Activated T-cell treated with anti-CD3 and anti-CD28 coated beads for 1 hour (primary cell): ENCODE results near the gene PRELID1.
A peak's percentile ranks its signal among the peaks of the same experiment; 100 is the strongest.
"Not testable (repeated sequence)": the region's sequence is repeated elsewhere in the genome, so short reads cannot be mapped to it uniquely, and the experiment has no call there.

Experiments used
- DNase-seq: peaks from one replicate; pipeline ENCODE4 v3.0.0-alpha.2; 2020; ENCODE audit warnings: low read depth

Gene PRELID1, protein sequence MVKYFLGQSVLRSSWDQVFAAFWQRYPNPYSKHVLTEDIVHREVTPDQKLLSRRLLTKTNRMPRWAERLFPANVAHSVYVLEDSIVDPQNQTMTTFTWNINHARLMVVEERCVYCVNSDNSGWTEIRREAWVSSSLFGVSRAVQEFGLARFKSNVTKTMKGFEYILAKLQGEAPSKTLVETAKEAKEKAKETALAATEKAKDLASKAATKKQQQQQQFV

GRCh38 chr5:177303121-177303924 lies at the start of gene PRELID1, which contains the start of gene RAB24:
TSS of gene PRELID1 (plus strand) at chr5:177303799. CDS start at chr5:177303986, 187 bp downstream.
TSS of gene RAB24 (minus strand) at chr5:177303719. CDS start at chr5:177303288, 431 bp downstream.
- DNase-seq = peak; percentile 83

DNA sequence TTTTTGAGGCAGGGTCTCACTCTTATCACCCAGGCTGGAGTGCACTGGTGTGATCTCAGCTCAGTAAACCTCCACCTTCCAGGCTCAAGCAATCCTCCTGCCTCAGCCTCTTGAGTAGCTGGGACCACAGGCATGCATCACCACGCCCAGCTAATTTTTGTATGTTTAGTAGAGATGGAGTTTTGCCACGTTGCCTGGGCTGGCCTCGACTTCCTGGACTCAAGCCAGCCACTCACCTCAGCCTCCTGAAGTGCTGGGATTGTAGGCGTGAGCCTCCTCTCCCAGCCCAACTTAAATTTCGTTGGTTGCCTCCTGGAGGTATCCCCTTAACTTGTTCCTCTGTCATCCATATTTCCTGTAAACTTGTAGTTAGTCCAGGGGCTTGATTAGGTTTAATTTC lies 47.3 kb upstream of the PRELID1 start:
- DNase-seq = no peak

DNA sequence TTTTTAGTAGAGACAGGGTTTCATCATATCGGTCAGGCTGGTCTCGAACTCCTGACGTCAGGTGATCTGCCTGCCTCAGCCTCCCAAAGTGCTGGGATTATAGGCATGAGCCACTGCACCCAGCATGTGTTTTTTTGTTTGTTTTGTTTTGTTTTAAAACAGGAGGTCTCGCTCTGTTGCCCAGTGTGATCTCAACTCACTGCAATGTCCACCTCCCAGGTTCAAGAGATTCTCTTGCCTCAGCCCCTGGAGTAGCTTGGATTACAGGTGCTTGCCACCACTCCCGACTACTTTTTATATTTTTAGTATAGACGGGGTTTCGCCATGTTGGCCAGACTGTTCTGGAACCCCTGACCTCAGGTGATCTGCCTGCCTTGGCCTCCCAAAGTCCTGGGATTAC lies 44.9 kb upstream of the PRELID1 start:
- not testable (repeated sequence) for DNase-seq

- no peak for DNase-seq
These were observed 42.6 kb upstream of the PRELID1 start for GRCh38 chr5:177260961-177261360.

GRCh38 chr5:177261510-177261909 lies 42.1 kb upstream of the PRELID1 start:
- DNase-seq = no peak

- no peak for DNase-seq
These were observed 39.4 kb upstream of the PRELID1 start for GRCh38 chr5:177264178-177264577.

DNA sequence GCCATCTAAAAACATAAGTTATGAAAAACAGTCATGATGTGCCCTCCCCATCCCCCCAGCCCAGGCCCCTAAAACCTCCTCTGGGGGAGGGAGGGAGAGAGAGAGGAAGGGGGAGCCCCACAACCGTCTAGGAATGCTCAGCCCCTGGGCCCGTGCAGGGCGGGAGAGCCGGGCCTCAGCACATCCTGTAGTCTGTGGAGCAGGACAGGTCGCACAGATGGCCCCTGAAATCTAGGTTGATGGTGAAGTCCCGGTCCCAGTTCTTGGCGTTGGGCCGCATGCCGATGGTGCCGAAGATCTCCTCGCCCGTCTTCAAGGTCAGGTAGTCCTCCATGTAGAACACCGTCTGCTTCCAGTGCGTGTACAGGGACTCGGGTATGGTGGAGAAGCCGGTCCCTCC lies 38.2 kb upstream of the PRELID1 start:
- DNase-seq = no peak

DNA sequence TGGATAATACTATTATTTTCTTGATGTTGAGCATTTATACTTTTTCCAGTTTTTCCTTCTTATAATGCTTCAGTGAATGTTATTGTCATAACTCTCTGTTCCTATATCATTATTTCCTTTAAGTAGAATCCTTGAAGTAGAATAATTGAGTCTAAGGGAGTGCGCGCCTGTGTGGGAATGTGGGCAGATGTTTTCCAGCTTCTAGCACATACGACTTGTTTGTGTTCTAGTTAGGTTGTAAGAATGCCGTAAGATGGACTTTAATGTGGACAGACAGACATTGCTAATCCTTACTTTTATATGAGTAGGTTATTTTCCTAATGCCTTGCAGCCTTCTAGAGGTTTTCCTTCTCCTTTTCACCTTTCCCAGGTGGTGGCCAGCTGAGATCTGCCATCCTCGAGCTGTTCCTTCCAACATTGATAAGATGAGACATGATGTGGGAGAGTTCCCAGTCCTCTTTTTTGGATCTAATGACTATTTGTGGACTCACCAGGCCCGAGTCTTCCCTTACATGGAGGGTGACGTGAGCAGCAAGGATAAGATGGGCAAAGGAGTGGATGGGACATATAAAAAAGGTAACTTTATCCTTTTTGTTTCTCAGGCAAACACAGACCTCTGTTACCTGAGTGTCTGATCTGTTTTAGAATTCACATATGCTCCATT lies 34.2 kb upstream of the PRELID1 start:
- DNase-seq = no peak

- DNase-seq = no peak
These were observed 33.6 kb upstream of the PRELID1 start for GRCh38 chr5:177269976-177270375.

- no peak for DNase-seq
These were observed 32.9 kb upstream of the PRELID1 start for GRCh38 chr5:177270653-177271052.

GRCh38 chr5:177271113-177271512 lies 32.5 kb upstream of the PRELID1 start:
- DNase-seq = no peak

GRCh38 chr5:177275883-177276282 lies 27.7 kb upstream of the PRELID1 start:
- DNase-seq = no peak

DNA sequence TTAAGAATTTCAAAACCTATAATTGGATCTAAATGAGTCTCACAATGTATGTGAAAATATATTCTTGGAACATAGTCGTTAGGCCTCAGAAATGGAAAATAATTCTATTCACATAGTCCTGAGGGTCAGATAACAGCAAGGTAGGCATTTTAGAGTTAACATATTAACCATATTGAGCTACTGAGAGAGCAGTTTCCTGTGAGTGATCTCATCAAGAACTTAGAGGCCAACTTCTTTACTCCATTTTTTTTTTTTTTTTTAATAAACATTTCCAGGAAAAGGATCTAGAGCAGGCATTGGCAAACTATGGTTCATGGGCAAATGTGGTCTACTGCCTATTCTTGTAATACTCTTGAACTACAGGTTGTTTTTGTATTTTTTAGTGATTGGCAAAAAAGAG lies 26.7 kb upstream of the PRELID1 start:
- DNase-seq = no peak

- DNase-seq = no peak
These were observed 15.4 kb upstream of the PRELID1 start for GRCh38 chr5:177288191-177288590.

GRCh38 chr5:177290816-177291596 lies 12.6 kb upstream of the PRELID1 start:
- no peak for DNase-seq

- no peak for DNase-seq
These were observed 11.9 kb upstream of the PRELID1 start for GRCh38 chr5:177291735-177292134.

GRCh38 chr5:177293819-177294581 lies 9.6 kb upstream of the PRELID1 start:
- DNase-seq = no peak

DNA sequence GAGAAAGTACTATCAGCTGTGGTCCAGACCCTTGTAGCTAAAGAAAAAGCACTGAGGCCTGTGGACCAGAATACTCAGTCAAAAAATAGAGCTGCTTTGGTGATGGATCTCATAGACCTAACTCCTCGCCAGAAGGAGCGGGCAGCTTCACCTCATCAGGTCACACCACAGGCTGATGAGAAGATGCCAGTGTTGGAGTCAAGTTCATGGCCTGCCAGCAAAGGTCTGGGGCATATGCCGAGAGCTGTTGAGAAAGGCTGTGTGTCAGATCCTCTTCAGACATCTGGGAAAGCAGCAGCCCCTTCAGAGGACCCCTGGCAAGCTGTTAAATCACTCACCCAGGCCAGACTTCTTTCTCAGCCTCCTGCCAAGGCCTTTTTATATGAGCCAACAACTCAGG lies 9.0 kb upstream of the PRELID1 start:
- no peak for DNase-seq

DNA sequence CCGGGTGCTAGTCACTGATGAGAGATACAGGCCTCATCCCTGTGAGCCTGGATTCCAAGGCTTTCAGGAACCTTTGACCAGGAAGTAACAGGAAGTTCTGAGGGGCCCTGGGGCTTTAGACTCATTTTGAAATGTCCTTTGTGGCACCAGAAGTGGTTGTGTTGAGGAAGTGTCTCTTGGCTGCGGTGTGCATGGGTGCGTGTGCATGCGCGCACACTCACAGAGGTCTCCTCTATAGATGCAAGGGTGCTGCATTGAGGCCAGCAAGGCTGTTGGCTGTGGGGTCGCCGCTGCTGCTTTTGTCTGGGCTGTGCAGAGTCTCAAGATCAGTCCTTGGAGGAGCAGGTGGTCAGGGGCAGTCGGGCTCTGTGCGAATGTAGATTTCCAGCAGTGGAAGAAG lies 7.7 kb upstream of the PRELID1 start:
- no peak for DNase-seq

GRCh38 chr5:177296581-177296980 lies 7.0 kb upstream of the PRELID1 start:
- DNase-seq = no peak

DNA sequence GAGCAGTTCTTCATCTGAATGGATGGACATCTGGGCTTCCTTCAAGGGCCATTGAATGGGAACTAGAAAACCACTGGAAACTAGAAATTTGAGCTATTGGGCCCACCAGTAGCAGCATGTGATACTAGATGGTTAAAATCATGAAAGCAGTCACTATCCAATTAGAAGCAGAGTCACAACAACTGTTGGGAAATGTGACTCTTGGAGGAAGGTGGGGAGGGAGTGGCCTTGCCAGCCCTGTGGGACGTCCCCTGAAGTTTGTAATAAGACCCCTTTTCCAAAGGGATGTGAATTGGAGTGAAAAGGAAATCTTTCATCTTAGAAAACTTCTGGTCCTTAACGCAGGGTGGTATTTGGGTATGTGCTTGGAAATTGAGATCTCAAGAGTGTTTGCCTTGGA lies 5.7 kb upstream of the PRELID1 start:
- DNase-seq = no peak
